HepG2 (cell line): Measurements from ENCODE around the gene SNRNP25. TPM values are rescaled to one million over a fixed set of nuclear protein-coding genes. Genes with fewer than 3 reads are reported as not detected.

ENCODE experiments used
- CHD4 ChIP-seq: fragments of 200-600 bp; sonication (generic); IDR thresholded peaks from 2 replicates; pipeline ENCODE4 v1.7.0; 2017; ENCODE audit warnings: mild to moderate bottlenecking, low read length, borderline replicate concordance
- ERF ChIP-seq: IDR thresholded peaks from 2 replicates; pipeline ENCODE4 v1.6.1; 2018; ENCODE audit warnings: missing biosample characterization, missing genetic modification reagents
- FOSL1 ChIP-seq: sonication (generic); formaldehyde crosslinking; IDR thresholded peaks from 2 replicates; pipeline ENCODE4 v1.9.0; 2021; ENCODE audit warnings: missing genetic modification reagents, borderline replicate concordance
- KDM2A ChIP-seq: sonication (generic); formaldehyde crosslinking; IDR thresholded peaks from 2 replicates; pipeline ENCODE4 v1.4.0; 2020; ENCODE audit warnings: low read depth, missing genetic modification reagents, borderline replicate concordance
- MAZ ChIP-seq, 2 experiments: sonication (generic) in 1 of 2; formaldehyde crosslinking in 1 of 2; IDR thresholded peaks; 2 replicates each; pipeline versions ENCODE4 v1.5.0 to v1.6.1; 2012 to 2020; ENCODE audit warnings: low read depth in 2 of 2, mild to moderate bottlenecking in 2 of 2, borderline replicate concordance in 1 of 2, improper control_type of control experiment in 1 of 2, low read length in 1 of 2, missing genetic modification reagents in 1 of 2, moderate library complexity in 1 of 2
- NONO ChIP-seq, 2 experiments: fragments of 450-650 bp in 1 of 2; sonication (generic) in 1 of 2; formaldehyde crosslinking in 1 of 2; IDR thresholded peaks in 1 of 2; conservative IDR thresholded peaks in 1 of 2; 2 replicates each; pipeline versions ENCODE4 v1.6.1 to v1.8.0; 2017 to 2022; ENCODE audit warnings: mild to moderate bottlenecking in 1 of 2, missing genetic modification reagents in 1 of 2, moderate library complexity in 1 of 2
- SALL1 ChIP-seq: sonication (generic); formaldehyde crosslinking; IDR thresholded peaks from 2 replicates; pipeline ENCODE4 v1.8.0; 2022; ENCODE audit warnings: mild to moderate bottlenecking, missing genetic modification reagents
- SNRNP70 ChIP-seq: fragments of 200-400 bp; formaldehyde crosslinking; IDR thresholded peaks from 2 replicates; pipeline ENCODE4 v1.6.1; 2017; ENCODE audit warnings: mild to moderate bottlenecking, low read depth, low read length, moderate library complexity
- TMF1 ChIP-seq: sonication (generic); formaldehyde crosslinking; IDR thresholded peaks from 2 replicates; pipeline ENCODE4 v1.8.1; 2022; ENCODE audit warnings: low read depth, missing genetic modification reagents
- ZNF10 ChIP-seq: sonication (generic); formaldehyde crosslinking; IDR thresholded peaks from 2 replicates; pipeline ENCODE4 v1.4.0; 2020; ENCODE audit warnings: mild to moderate bottlenecking, low read depth, missing genetic modification reagents, borderline replicate concordance
- ZNF207 ChIP-seq: fragments of 450-650 bp; IDR thresholded peaks from 2 replicates; pipeline ENCODE4 v1.6.1; 2016; ENCODE audit warnings: antibody characterized with exemption, borderline replicate concordance
- ZNF30 ChIP-seq: sonication (generic); formaldehyde crosslinking; IDR thresholded peaks from 2 replicates; pipeline ENCODE4 v1.5.0; 2020; ENCODE audit warnings: mild to moderate bottlenecking, missing genetic modification reagents
- ZNF563 ChIP-seq: sonication (generic); formaldehyde crosslinking; IDR thresholded peaks from 2 replicates; pipeline ENCODE4 v1.8.0; 2022; ENCODE audit warnings: mild to moderate bottlenecking, moderate library complexity, missing genetic modification reagents
- ZNF839 ChIP-seq: sonication (generic); formaldehyde crosslinking; IDR thresholded peaks from 2 replicates; pipeline ENCODE4 v1.4.0; 2020; ENCODE audit warnings: missing genetic modification reagents, mild to moderate bottlenecking, borderline replicate concordance
- ZNF891 ChIP-seq: sonication (generic); formaldehyde crosslinking; IDR thresholded peaks from 2 replicates; pipeline ENCODE4 v1.5.0; 2020; ENCODE audit warnings: mild to moderate bottlenecking, missing genetic modification reagents
- ZSCAN29 ChIP-seq: sonication (generic); formaldehyde crosslinking; conservative IDR thresholded peaks from 2 replicates; pipeline ENCODE4 v1.4.0; 2020; ENCODE audit warnings: mild to moderate bottlenecking, missing genetic modification reagents
- polyA plus RNA-seq, 8 experiments: library from polyadenylated mRNA; depleted of rRNA in 3 of 8; stranded (reverse) in 7 of 8; unstranded in 1 of 8; fragments of >200 nt; fragmentation: Illumina TruSeq in 4 of 8; extraction: Trizol in 4 of 8; gene quantifications; 2 replicates each; pipeline versions ENCODE4 v1.2.1 to v1.2.3, GENCODE V29; 2011 to 2016; ENCODE audit warnings: low read depth in 4 of 8, missing spikeins in 1 of 8, mixed read lengths in 1 of 8; ENCODE audit not compliant: insufficient read depth in 1 of 8
- total RNA-seq, 5 experiments: library from RNA; depleted of rRNA; stranded (reverse); fragments of >200 nt; fragmentation: Illumina TruSeq; extraction: Trizol; gene quantifications; 2 replicates each; pipeline ENCODE4 v1.2.3, GENCODE V29; 2016; ENCODE audit warnings: low read depth in 1 of 5
- TF ChIP-seq, protein P1 (sequence below): IDR thresholded peaks from 2 replicates; pipeline ENCODE4 v1.6.1; 2016; ENCODE audit warnings: mild to moderate bottlenecking
- TF ChIP-seq, protein P2 (sequence below): sonication (generic); formaldehyde crosslinking; IDR thresholded peaks from 2 replicates; pipeline ENCODE4 v1.9.0; 2021; ENCODE audit warnings: missing genetic modification reagents, borderline replicate concordance
- TF ChIP-seq, protein P3 (sequence below): sonication (generic); formaldehyde crosslinking; IDR thresholded peaks from 2 replicates; pipeline ENCODE4 v1.5.0; 2020; ENCODE audit warnings: mild to moderate bottlenecking, missing genetic modification reagents, borderline replicate concordance
- TF ChIP-seq, protein P4 (sequence below): sonication (generic); formaldehyde crosslinking; IDR thresholded peaks from 2 replicates; pipeline ENCODE4 v1.4.0; 2020; ENCODE audit warnings: missing genetic modification reagents

SNRNP25 gene
- total and polyA plus RNA-seq, 2 of the 13 experiments (the other 11 are each of a cell fraction or from before 2014, with no cell fraction given): 34.1 to 97.4 TPM

DNA sequence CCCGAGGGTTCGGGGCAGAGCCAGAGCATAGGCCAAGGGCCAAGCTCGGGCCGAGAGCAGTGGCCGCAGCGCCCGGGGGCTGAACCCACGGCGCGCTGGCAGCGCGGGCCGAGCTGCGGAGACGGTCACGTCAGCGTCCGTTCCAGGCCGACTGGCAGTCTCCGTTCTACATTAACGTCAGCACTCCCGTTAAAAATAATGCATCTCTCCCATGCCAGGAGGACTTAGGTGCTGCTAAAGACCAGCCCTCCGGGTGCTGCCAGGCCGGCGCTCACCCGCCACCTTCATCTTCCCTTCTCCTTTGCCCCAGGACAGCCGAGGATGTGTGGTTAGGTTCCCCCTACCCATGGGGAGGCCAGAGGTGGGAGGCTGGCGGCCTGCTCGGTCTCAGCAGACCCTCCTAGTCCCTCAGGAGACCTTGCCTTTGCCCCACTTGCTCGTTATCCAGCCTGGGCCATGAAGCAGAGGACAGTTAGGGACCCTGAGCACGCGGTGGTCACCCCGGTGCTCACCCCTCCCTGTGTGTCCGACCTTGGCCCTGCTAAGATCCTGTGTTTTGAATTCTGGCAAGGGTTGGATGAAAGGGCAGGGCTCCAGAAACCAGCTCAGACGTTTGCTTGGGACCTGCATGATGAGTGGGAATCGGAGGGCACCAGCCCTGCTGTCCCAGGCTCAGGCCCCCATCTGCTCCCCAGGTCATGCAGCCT is 25.0 kb downstream of the SNRNP25 start (continued):
- peak; percentile 52; the same call in 1 of the 2 replicates for TF ChIP-seq ZNF891 (CRISPR knock-in tag)
- no peak for TF ChIP-seq ZNF10 (CRISPR knock-in tag)
- no peak for TF ChIP-seq MAZ (IDR thresholded peaks at IDR 0.05; ENCODE audit: borderline replicate concordance, low read depth, low read length)
- peak; percentile 2; the same call in 1 of the 2 replicates for TF ChIP-seq MAZ (CRISPR knock-in tag; IDR thresholded peaks at IDR 0.05; ENCODE audit: low read depth)
- TF ChIP-seq ZNF839 (CRISPR knock-in tag): no peak
- TF ChIP-seq ZNF207: no peak
- TF ChIP-seq, protein P1, sequence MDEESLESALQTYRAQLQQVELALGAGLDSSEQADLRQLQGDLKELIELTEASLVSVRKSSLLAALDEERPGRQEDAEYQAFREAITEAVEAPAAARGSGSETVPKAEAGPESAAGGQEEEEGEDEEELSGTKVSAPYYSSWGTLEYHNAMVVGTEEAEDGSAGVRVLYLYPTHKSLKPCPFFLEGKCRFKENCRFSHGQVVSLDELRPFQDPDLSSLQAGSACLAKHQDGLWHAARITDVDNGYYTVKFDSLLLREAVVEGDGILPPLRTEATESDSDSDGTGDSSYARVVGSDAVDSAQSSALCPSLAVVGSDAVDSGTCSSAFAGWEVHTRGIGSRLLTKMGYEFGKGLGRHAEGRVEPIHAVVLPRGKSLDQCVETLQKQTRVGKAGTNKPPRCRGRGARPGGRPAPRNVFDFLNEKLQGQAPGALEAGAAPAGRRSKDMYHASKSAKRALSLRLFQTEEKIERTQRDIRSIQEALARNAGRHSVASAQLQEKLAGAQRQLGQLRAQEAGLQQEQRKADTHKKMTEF: 0 out of 2 replicates have a peak, but pooled peaks have one; percentile 17
- no peak for TF ChIP-seq ZNF30 (CRISPR knock-in tag)
- 0 out of 2 replicates have a peak, but pooled peaks have one; percentile 22 for TF ChIP-seq ERF (CRISPR knock-in tag)
- TF ChIP-seq, protein P2, sequence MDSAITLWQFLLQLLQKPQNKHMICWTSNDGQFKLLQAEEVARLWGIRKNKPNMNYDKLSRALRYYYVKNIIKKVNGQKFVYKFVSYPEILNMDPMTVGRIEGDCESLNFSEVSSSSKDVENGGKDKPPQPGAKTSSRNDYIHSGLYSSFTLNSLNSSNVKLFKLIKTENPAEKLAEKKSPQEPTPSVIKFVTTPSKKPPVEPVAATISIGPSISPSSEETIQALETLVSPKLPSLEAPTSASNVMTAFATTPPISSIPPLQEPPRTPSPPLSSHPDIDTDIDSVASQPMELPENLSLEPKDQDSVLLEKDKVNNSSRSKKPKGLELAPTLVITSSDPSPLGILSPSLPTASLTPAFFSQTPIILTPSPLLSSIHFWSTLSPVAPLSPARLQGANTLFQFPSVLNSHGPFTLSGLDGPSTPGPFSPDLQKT (CRISPR knock-in tag): 0 out of 2 replicates have a peak, but pooled peaks have one; percentile 0
- TF ChIP-seq, protein P3, sequence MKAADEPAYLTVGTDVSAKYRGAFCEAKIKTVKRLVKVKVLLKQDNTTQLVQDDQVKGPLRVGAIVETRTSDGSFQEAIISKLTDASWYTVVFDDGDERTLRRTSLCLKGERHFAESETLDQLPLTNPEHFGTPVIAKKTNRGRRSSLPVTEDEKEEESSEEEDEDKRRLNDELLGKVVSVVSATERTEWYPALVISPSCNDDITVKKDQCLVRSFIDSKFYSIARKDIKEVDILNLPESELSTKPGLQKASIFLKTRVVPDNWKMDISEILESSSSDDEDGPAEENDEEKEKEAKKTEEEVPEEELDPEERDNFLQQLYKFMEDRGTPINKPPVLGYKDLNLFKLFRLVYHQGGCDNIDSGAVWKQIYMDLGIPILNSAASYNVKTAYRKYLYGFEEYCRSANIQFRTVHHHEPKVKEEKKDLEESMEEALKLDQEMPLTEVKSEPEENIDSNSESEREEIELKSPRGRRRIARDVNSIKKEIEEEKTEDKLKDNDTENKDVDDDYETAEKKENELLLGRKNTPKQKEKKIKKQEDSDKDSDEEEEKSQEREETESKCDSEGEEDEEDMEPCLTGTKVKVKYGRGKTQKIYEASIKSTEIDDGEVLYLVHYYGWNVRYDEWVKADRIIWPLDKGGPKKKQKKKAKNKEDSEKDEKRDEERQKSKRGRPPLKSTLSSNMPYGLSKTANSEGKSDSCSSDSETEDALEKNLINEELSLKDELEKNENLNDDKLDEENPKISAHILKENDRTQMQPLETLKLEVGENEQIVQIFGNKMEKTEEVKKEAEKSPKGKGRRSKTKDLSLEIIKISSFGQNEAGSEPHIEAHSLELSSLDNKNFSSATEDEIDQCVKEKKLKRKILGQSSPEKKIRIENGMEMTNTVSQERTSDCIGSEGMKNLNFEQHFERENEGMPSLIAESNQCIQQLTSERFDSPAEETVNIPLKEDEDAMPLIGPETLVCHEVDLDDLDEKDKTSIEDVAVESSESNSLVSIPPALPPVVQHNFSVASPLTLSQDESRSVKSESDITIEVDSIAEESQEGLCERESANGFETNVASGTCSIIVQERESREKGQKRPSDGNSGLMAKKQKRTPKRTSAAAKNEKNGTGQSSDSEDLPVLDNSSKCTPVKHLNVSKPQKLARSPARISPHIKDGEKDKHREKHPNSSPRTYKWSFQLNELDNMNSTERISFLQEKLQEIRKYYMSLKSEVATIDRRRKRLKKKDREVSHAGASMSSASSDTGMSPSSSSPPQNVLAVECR (CRISPR knock-in tag): 0 out of 2 replicates have a peak, but pooled peaks have one; percentile 30
- TF ChIP-seq NONO (IDR thresholded peaks at IDR 0.05): no peak
- no peak for TF ChIP-seq NONO (CRISPR knock-in tag; conservative IDR thresholded peaks at IDR 0.05)
- no peak for TF ChIP-seq ZSCAN29 (CRISPR knock-in tag)
- no peak for TF ChIP-seq SNRNP70
- peak; percentile 25; the same call in 1 of the 2 replicates for TF ChIP-seq SALL1 (CRISPR knock-in tag)
- peak; percentile 54; the same call in 1 of the 2 replicates for TF ChIP-seq KDM2A (CRISPR knock-in tag)
- TF ChIP-seq CHD4: no peak
- no peak for TF ChIP-seq FOSL1
- TF ChIP-seq ZNF563: 0 out of 2 replicates have a peak, but pooled peaks have one; percentile 24
- TF ChIP-seq, protein P4, sequence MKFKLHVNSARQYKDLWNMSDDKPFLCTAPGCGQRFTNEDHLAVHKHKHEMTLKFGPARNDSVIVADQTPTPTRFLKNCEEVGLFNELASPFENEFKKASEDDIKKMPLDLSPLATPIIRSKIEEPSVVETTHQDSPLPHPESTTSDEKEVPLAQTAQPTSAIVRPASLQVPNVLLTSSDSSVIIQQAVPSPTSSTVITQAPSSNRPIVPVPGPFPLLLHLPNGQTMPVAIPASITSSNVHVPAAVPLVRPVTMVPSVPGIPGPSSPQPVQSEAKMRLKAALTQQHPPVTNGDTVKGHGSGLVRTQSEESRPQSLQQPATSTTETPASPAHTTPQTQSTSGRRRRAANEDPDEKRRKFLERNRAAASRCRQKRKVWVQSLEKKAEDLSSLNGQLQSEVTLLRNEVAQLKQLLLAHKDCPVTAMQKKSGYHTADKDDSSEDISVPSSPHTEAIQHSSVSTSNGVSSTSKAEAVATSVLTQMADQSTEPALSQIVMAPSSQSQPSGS (CRISPR knock-in tag): no peak
- no peak for TF ChIP-seq TMF1 (CRISPR knock-in tag)
